Prostate gland (tissue), 2 donors: Measurements from ENCODE around the gene RNH1.

Experiments
- CTCF ChIP-seq, 4 experiments: fragments of 200-600 bp in 2 of 4; fragments of 450-650 bp in 2 of 4; sonication (generic) in 2 of 4; IDR thresholded peaks; 1 replicate in 3 of 4; 2 replicates in 1 of 4; pipeline ENCODE4 v1.5.1; 2016 to 2019; ENCODE audit warnings: antibody characterized with exemption in 4 of 4, mild to moderate bottlenecking in 2 of 4, moderate library complexity in 2 of 4
- POLR2A ChIP-seq: fragments of 450-650 bp; IDR thresholded peaks from one replicate; pipeline ENCODE4 v1.6.1; 2016; ENCODE audit warnings: antibody characterized with exemption, mild to moderate bottlenecking
- POLR2AphosphoS5 ChIP-seq: sonication (generic); formaldehyde crosslinking; IDR thresholded peaks from one replicate; pipeline ENCODE4 v1.6.1; 2017; ENCODE audit warnings: antibody characterized with exemption

- TF ChIP-seq CTCF (IDR thresholded peaks at IDR 0.05) (no peak), POLR2A (no peak), POLR2AphosphoS5 (no peak)
These were observed 45.4 kb downstream of the RNH1 start for GRCh38 chr11:461626-462025.
